ENCODE results near the gene CDT1.

Gene CDT1

GRCh38 chr16:88814144-88814502 is 10.5 kb downstream of the CDT1 start:
- H3K79me1 ChIP-seq (replicated peaks; ENCODE audit: low read length, poor library complexity, severe bottlenecking) = peaks cover 9% of the 10 kb centered on the region

DNA sequence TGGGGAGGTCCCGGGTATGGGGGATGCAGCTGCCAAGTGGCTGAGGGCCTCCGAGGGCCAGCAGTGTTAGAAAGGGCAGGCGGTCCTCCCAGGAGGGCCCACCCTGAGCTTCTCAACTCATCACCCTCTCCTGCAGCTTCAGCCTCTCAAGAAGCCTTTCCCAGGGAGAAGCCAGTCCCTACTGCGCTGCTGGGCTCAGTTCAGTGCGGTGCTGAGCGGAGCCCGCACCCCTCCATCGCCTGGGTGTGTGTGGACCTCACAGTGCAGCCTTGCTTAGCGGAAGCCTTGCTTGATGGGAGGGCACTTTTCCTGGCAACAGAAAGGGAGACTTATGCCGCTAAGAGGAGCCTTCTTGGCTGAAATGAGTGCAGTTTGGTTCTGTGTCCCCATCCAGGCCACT is 11.6 kb downstream of the CDT1 start:
- Histone ChIP-seq H2BK120ac (ENCODE audit: low read depth, low read length) (no peak overlapping the region), H3K79me1 (replicated peaks; ENCODE audit: low read length, poor library complexity, severe bottlenecking) (peaks cover 4% of the 10 kb centered on the region), H2BK12ac (ENCODE audit: low read length in 2 of 2) (no peak overlapping the region), H4K8ac (ENCODE audit: low read length) (peak overlapping the region; percentile 14), H3K9me3 (ENCODE audit: control insufficient read depth, low read length) (no peaks in the 10 kb centered on the region), H3K4ac (ENCODE audit: low read depth in 1 of 2, low read length in 2 of 2) (no peak overlapping the region), H3K27me3 (ENCODE audit: control insufficient read depth in 1 of 2, insufficient read depth in 1 of 2, low read length in 2 of 2) (no peaks in the 10 kb centered on the region), H3K4me1 (ENCODE audit: control insufficient read depth, insufficient read depth, low read depth, low read length) (peaks cover 20% of the 10 kb centered on the region), H2BK5ac (ENCODE audit: low read depth, low read length, poor library complexity, severe bottlenecking) (no peak overlapping the region), H3K4me2 (ENCODE audit: low read length, poor library complexity, severe bottlenecking) (no peak overlapping the region), H4K91ac (ENCODE audit: low read length) (no peak overlapping the region), H3K23ac (ENCODE audit: low read length in 2 of 2) (no peak overlapping the region), H3K4me3 (ENCODE audit: insufficient read depth in 1 of 2, low read depth in 1 of 2, low read length in 2 of 2) (no peak overlapping the region), H3K9ac (ENCODE audit: low read length) (no peak overlapping the region), H2AFZ (ENCODE audit: low read depth, low read length) (no peak overlapping the region), H3K27ac (ENCODE audit: low read length, poor library complexity, severe bottlenecking) (no peak overlapping the region), H2BK15ac (ENCODE audit: low read depth, poor library complexity, severe bottlenecking) (no peak overlapping the region), H3K14ac (ENCODE audit: low read length in 2 of 2) (no peak overlapping the region), H2AK5ac (ENCODE audit: low read length, severe bottlenecking) (no peak overlapping the region), H3K18ac (ENCODE audit: low read depth in 1 of 2, low read length in 2 of 2) (no peak overlapping the region), H3K36me3 (ENCODE audit: control insufficient read depth in 1 of 2, insufficient read depth in 2 of 2, low read depth in 1 of 2, low read length in 2 of 2) (peaks cover 0 to 9% of the 10 kb centered on the region in 2 experiments)
- WGBS = 95% methylated on average over 10 of the region's 10 CpGs
- DNase-seq = no peak

More at GRCh38 chr16:88814144-88814502, 10.5 kb downstream of the CDT1 start:
- Histone ChIP-seq H3K9me3 (ENCODE audit: control insufficient read depth, low read length) (no peaks in the 10 kb centered on the region), H2BK120ac (ENCODE audit: low read depth, low read length) (no peak overlapping the region), H3K9ac (ENCODE audit: low read length) (no peak overlapping the region), H3K23ac (ENCODE audit: low read length in 2 of 2) (no peak overlapping the region), H2BK12ac (ENCODE audit: low read length in 2 of 2) (no peak overlapping the region), H4K91ac (ENCODE audit: low read length) (no peak overlapping the region), H2BK5ac (ENCODE audit: low read depth, low read length, poor library complexity, severe bottlenecking) (no peak overlapping the region), H3K4ac (ENCODE audit: low read depth in 1 of 2, low read length in 2 of 2) (no peak overlapping the region), H3K4me2 (ENCODE audit: low read length, poor library complexity, severe bottlenecking) (no peak overlapping the region), H3K18ac (ENCODE audit: low read depth in 1 of 2, low read length in 2 of 2) (no peak overlapping the region), H4K8ac (ENCODE audit: low read length) (no peak overlapping the region), H3K4me3 (ENCODE audit: insufficient read depth in 1 of 2, low read depth in 1 of 2, low read length in 2 of 2) (no peak overlapping the region), H2AK5ac (ENCODE audit: low read length, severe bottlenecking) (no peak overlapping the region), H3K27me3 (ENCODE audit: control insufficient read depth in 1 of 2, insufficient read depth in 1 of 2, low read length in 2 of 2) (no peaks in the 10 kb centered on the region), H3K36me3 (ENCODE audit: control insufficient read depth in 1 of 2, insufficient read depth in 2 of 2, low read depth in 1 of 2, low read length in 2 of 2) (peaks cover 8 to 17% of the 10 kb centered on the region in 2 experiments), H3K14ac (ENCODE audit: low read length in 2 of 2) (no peak overlapping the region), H2BK15ac (ENCODE audit: low read depth, poor library complexity, severe bottlenecking) (no peak overlapping the region), H3K27ac (ENCODE audit: low read length, poor library complexity, severe bottlenecking) (no peak overlapping the region), H2AFZ (ENCODE audit: low read depth, low read length) (no peak overlapping the region), H3K4me1 (ENCODE audit: control insufficient read depth, insufficient read depth, low read depth, low read length) (peaks cover 31% of the 10 kb centered on the region)
- WGBS = 88% methylated on average over 13 of the region's 13 CpGs
- DNase-seq = no peak

GRCh38 chr16:88815901-88816589 is 12.5 kb downstream of the CDT1 start:
- H3K36me3 ChIP-seq (ENCODE audit: control insufficient read depth in 1 of 2, insufficient read depth in 2 of 2, low read depth in 1 of 2, low read length in 2 of 2) = peaks cover 0 to 16% of the 10 kb centered on the region in 2 experiments
- DNase-seq = peak; percentile 27

GRCh38 chr16:88816736-88817535 is 13.3 kb downstream of the CDT1 start:
- H2BK5ac ChIP-seq (ENCODE audit: low read depth, low read length, poor library complexity, severe bottlenecking) = no peak overlapping the region
- no peak overlapping the region for H3K4me3 ChIP-seq (ENCODE audit: insufficient read depth in 1 of 2, low read depth in 1 of 2, low read length in 2 of 2)
- DNase-seq = no peak
- H3K36me3 ChIP-seq (ENCODE audit: control insufficient read depth in 1 of 2, insufficient read depth in 2 of 2, low read depth in 1 of 2, low read length in 2 of 2) = peaks cover 4 to 25% of the 10 kb centered on the region in 2 experiments
- no peak overlapping the region for H3K14ac ChIP-seq (ENCODE audit: low read length in 2 of 2)
- H3K4me2 ChIP-seq (ENCODE audit: low read length, poor library complexity, severe bottlenecking) = no peak overlapping the region
- no peaks in the 10 kb centered on the region for H3K9me3 ChIP-seq (ENCODE audit: control insufficient read depth, low read length)
- no peak overlapping the region for H3K18ac ChIP-seq (ENCODE audit: low read depth in 1 of 2, low read length in 2 of 2)
- no peak overlapping the region for H3K4ac ChIP-seq (ENCODE audit: low read depth in 1 of 2, low read length in 2 of 2)
- no peak overlapping the region for H2AFZ ChIP-seq (ENCODE audit: low read depth, low read length)
- H2BK12ac ChIP-seq (ENCODE audit: low read length in 2 of 2) = no peak overlapping the region
- H4K91ac ChIP-seq (ENCODE audit: low read length) = no peak overlapping the region
- peaks cover 12% of the 10 kb centered on the region for H3K4me1 ChIP-seq (ENCODE audit: control insufficient read depth, insufficient read depth, low read depth, low read length)
- H3K23ac ChIP-seq (ENCODE audit: low read length in 2 of 2) = no peak overlapping the region
- H2BK120ac ChIP-seq (ENCODE audit: low read depth, low read length) = no peak overlapping the region
- no peak overlapping the region for H2AK5ac ChIP-seq (ENCODE audit: low read length, severe bottlenecking)
- H4K8ac ChIP-seq (ENCODE audit: low read length) = no peak overlapping the region
- no peaks in the 10 kb centered on the region for H3K79me1 ChIP-seq (replicated peaks; ENCODE audit: low read length, poor library complexity, severe bottlenecking)
- H3K27ac ChIP-seq (ENCODE audit: low read length, poor library complexity, severe bottlenecking) = no peak overlapping the region
- H3K9ac ChIP-seq (ENCODE audit: low read length) = no peak overlapping the region
- H3K27me3 ChIP-seq (ENCODE audit: control insufficient read depth in 1 of 2, insufficient read depth in 1 of 2, low read length in 2 of 2) = no peaks in the 10 kb centered on the region
- H2BK15ac ChIP-seq (ENCODE audit: low read depth, poor library complexity, severe bottlenecking) = no peak overlapping the region
- 92% methylated on average over 41 of the region's 41 CpGs for WGBS

More at GRCh38 chr16:88815901-88816589, 12.5 kb downstream of the CDT1 start:
- H2AFZ ChIP-seq (ENCODE audit: low read depth, low read length) = no peak overlapping the region
- no peak overlapping the region for H4K8ac ChIP-seq (ENCODE audit: low read length)
- no peaks in the 10 kb centered on the region for H3K79me1 ChIP-seq (replicated peaks; ENCODE audit: low read length, poor library complexity, severe bottlenecking)
- H3K9ac ChIP-seq (ENCODE audit: low read length) = no peak overlapping the region
- H3K27me3 ChIP-seq (ENCODE audit: control insufficient read depth in 1 of 2, insufficient read depth in 1 of 2, low read length in 2 of 2) = no peaks in the 10 kb centered on the region
- H2AK5ac ChIP-seq (ENCODE audit: low read length, severe bottlenecking) = no peak overlapping the region
- no peak overlapping the region for H3K27ac ChIP-seq (ENCODE audit: low read length, poor library complexity, severe bottlenecking)
- H3K23ac ChIP-seq (ENCODE audit: low read length in 2 of 2) = no peak overlapping the region
- H2BK120ac ChIP-seq (ENCODE audit: low read depth, low read length) = no peak overlapping the region
- H2BK12ac ChIP-seq (ENCODE audit: low read length in 2 of 2) = no peak overlapping the region
- peaks cover 13% of the 10 kb centered on the region for H3K4me1 ChIP-seq (ENCODE audit: control insufficient read depth, insufficient read depth, low read depth, low read length)
- H3K9me3 ChIP-seq (ENCODE audit: control insufficient read depth, low read length) = no peaks in the 10 kb centered on the region
- 78% methylated on average over 19 of the region's 19 CpGs for WGBS
- no peak overlapping the region for H3K4me2 ChIP-seq (ENCODE audit: low read length, poor library complexity, severe bottlenecking)
- no peak overlapping the region for H2BK15ac ChIP-seq (ENCODE audit: low read depth, poor library complexity, severe bottlenecking)
- no peak overlapping the region for H3K4ac ChIP-seq (ENCODE audit: low read depth in 1 of 2, low read length in 2 of 2)
- no peak overlapping the region for H4K91ac ChIP-seq (ENCODE audit: low read length)
- H3K14ac ChIP-seq (ENCODE audit: low read length in 2 of 2) = no peak overlapping the region
- H3K4me3 ChIP-seq (ENCODE audit: insufficient read depth in 1 of 2, low read depth in 1 of 2, low read length in 2 of 2) = no peak overlapping the region
- no peak overlapping the region for H3K18ac ChIP-seq (ENCODE audit: low read depth in 1 of 2, low read length in 2 of 2)
- no peak overlapping the region for H2BK5ac ChIP-seq (ENCODE audit: low read depth, low read length, poor library complexity, severe bottlenecking)

All from mesenchymal stem cell (in vitro differentiated cells and primary cell).